GM15510 (cell line): ENCODE data around the gene CEACAM16.

Experiments
- POLR2A ChIP-seq: IDR thresholded peaks from 3 replicates; pipeline ENCODE4 v1.6.1; 2011; ENCODE audit warnings: borderline replicate concordance; ENCODE audit not compliant: insufficient read length; ENCODE audit errors: extremely low read depth

Gene CEACAM16

DNA sequence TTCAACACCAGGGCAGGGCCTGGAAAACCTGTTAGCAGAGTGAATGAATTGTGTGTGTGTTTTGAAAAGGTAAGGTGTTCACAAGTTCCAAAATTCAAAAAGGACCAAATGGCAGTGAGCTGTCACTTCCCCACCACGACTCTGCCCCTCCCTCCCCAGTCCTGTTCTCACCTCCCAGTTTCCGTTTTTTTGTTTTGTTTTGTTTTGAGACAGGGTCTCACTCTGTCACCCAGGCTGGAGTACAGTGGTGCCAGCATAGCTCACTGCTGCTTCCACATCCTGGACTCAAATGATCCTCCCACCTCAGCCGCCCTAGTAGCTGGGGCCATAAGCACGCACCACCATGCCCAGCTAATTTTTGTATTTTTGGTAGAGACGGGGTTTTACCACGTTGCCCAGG is 29.2 kb downstream of the CEACAM16 start:
- no peak for TF ChIP-seq POLR2A

DNA sequence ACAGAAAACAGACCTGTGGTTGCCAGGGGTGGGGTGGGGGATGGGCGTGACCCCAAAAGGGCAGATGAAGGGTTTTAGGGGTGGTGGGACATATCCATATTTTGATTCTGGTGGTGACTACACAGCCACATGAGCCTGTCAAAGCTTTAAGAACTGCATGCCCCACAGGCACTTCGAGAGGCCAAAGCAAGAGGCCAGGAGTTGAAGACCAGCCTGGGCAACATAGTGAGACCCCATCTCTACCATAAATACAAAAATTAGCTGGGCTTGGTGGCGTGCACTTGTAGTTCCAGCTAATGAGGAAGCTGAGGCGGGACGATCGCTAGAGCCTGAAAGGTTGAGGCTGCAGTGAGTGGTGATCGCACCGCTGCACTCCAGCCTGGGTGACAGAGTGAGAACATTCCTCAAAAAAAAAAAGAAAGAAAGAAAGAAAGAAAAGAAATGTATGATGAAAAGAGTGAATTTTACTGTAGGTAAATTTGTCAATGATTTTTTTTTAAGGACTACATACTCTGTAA is 30.6 kb downstream of the CEACAM16 start:
- TF ChIP-seq POLR2A = no peak

DNA sequence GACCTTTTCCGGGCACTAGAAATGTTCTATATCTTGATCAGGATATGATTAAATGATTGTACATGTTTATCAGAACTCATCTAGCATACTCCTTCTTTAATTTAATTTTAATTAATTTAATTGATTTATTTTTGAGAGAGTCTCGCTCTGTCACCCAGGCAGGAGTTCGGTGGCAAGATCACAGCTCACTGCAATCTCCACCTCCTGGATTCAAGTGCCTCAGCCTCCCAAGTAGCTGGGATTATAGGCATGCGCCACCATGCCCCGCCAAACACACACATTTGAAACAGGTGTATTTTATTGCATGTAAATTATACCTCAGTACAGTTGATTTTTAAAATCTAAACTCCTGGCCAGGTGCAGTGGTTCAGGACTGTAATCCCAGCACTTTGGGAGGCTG is 32.1 kb downstream of the CEACAM16 start:
- TF ChIP-seq POLR2A = no peak

DNA sequence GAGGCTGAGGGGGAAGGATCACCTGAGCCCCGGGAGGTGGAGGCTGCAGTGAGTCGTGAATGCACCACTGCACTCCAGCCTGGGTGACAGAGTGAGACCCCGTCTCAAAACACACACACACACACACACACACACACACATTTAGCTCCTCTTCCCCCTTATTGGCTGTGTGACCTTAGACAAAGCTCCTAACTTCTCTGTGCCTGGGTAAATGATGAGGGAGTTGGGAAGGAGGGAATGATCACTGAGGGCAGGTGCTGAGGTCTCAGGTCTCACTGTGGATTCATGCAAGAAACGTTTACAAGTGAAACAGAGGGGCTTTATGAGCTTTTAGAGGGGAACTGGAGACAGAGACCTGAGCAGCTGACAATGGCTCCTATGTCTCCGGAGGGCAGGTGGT is 32.7 kb downstream of the CEACAM16 start:
- no peak for TF ChIP-seq POLR2A

DNA sequence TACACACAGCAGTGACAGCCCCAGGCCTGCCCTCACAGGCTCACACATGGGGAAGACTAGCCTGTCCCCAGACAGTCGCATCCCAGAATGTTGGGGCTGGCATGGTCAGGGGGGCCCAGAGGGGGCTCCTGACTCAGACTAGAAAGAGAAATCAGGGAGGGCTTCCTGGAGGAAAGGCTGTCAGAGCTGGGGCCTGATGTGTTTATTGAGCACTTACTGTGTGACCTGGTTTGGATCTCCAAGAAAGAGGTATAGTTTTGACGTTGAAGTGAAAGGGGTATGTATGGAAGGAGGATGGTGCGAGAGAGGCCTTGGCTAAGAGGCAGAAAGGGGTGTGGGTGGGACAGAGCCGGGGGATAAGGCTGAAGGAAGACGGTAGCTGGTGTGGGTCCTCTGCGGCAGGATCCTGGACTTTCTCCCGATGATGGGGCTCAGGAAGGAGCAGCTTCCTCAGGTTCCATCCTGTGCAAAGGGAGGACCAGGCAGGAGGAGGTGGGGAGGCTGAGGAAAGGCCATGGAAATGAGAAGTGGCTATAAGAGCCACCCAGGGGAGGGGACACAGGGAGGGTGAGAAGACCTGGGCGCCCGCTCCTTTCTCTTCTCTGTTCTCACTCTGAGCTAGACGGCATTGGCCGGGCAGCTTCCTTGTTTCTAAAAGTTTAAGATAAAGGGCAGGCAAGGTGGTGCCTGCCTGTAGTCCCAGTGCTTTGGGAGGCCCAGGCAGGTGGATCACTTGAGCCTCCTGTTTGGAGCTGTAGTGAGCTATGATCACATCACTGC is 33.5 kb downstream of the CEACAM16 start:
- no peak for TF ChIP-seq POLR2A

DNA sequence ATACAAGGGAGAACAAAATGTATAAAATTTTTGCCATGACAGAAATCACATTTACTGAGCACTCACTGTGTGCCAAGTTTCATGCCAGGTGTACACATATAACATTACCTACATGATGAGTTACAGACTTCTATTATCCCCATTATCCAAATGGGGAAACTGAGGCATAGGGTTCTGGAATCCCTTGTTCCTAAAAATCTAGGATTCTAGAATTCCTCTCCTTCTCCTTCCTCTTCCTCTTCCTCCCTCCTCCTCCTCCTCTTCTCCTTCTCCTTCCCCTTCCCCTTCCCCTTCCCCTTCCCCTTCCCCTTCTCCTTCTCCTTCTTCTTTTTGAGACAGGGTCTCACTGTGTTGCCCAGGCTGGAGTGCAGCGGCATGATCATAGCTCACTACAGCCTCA is 35.4 kb downstream of the CEACAM16 start:
- no peak for TF ChIP-seq POLR2A

DNA sequence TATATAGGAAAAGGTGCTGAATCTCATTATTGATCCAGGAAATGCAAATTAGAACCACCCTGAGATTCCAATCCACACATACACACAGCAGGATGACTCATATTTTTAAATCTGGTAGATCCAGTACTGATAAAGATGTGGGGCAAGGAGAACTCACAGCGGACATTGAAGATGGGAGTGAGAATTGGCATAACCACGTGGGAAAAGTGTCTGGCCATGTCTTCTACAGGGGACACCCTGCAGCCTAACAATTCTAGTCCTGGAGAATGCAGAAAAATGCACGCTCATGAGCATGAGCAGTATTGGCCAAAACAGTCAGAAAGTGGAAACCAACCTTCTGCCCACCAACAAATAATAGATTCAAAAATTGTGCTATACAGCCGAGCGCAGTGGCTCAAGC is 36.1 kb downstream of the CEACAM16 start:
- TF ChIP-seq POLR2A = no peak

DNA sequence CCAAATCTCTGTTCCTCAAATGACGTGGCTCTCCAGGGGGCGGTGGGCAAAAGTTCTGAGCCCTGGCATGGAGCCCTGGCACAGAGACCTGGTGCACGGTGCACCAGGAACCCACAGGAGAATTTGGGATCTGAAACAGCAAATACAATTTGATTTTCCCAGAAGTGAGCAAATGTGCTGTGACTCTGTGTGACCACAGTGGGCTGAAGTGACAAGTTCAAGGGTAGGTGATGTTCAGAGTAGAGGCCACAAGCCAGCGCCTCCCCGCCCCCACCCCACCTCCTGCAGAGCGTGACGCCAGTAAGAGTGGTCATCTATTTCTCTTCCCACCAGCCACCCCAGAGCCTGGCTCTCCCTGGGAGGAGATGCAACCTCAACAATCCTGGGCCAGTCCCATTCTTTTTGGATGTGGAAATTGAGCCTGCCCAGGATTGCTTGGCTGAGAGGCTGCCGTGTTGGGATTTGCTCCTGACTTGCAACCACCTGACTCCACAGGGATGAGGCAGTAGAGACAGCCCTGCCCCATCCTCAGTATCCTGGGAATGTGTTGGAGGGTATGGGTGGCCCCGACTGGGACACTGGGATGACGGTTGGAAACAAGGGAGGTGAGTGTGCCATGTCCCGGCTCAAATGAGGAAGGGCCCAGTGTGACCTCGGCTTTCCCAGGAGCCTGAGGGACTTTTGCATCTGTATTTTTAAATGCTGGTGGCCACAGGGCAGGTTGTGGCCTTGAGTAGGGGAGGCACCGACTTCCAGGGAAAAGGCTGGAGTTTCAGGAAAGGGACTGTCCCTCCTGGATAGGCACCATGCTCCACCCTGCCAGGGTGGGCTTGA is 38.5 kb downstream of the CEACAM16 start:
- TF ChIP-seq POLR2A = no peak

DNA sequence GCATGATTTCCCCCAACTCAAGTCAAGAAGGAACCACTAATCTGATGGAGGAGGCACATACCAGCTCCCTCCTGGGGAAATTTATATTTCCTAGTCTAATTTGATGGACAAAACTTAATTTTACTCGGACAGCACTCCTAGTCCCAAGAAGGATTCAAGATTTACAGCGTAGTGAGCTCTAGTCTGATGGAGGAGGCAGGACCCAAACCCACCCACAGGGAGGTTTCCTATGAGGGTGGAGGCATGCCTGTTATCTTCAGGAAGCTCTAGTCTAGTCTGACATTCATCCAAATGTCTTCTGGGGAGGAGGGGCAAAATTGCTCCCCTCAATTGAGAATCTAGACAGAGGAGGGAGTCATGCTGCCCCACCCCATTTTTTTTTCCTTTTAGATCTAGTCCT is 39.2 kb downstream of the CEACAM16 start:
- TF ChIP-seq POLR2A = no peak

DNA sequence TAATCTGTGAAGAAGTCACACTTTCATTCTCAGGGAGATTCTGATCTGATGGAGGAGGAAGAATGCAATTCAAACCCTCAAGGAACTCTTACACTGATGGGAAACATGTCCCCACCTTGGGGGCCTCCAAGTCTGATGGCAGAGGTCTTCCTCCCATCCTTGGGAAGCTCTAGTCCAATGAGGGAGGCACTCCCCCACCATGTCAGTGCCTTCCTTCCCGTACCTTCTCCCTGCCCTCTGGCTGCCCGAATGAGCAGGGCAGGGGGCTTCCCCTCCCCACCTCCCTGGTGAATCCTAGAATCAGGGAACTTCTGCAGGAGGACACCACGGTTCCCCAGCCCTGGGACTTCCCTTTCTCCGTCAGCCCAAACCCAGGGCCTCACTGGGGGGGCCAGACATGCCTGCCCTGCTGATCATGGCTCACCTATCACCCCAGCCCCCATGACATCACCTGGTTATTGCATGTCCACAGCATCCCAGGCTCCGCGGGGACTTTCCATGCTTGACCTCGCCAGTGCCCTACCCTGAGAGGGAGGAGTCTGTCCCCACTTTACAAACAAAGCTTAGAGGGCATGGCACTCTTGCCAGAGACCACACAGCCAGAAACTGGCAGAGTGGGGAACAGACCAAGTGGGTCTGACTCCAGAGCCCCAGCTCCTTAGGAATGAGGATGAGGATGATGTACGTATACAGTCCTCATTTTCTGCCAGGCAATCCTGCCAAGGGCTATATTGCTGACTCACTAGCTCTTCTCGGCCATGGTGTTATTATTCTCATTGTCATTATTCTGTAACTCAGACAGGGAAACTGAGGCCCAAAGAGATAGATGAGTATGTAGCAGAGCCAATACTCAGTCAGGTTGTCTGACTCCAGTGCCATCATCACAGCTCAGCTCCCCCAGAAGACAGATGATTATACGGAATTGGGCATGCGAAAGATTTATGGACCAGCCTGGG is 39.9 kb downstream of the CEACAM16 start:
- no peak for TF ChIP-seq POLR2A

DNA sequence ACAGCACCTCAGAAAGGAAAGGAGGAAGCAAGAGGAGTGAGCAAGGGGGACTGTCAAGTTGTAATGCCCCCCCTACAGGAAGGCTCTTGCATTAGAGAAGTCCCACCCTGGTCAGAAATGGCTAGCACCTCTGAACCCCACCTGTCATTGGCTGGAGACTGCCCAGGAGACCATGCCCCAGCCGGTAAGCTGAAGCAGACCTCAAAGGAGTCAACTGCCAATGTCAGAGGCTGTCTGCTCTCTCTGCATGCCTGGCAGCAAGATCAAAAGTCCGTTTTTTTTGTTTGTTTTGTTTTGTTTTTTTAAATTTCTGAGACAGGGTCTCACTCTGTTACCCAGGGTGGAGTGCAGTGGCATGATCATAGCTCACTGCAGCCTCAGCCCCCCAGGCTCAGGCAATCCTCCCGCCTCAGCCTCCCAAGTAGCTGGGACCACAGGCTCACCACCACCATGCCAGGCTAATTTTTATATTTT is 41.4 kb downstream of the CEACAM16 start:
- no peak for TF ChIP-seq POLR2A

DNA sequence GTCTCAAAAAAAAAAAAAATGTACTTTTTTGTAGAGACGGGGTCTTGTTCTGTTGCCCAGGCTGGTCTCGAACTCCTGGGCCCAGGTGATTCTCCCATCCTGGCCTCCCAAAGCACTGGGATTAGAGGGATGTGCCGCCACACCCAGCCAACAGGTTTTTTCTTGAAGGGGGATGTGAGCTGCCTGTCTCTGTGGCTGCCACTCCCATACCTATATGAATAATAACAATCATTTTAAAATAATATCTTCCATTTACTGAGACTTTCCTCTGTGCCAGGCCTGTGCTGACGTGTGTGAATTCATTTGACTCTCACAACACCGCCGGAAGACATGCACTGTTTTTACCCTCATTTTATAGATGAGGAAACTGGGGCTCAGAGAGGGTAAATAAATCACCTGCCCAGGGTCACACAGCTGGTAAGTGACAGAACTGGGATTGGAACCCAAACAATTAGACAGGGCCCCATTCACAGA is 42.3 kb downstream of the CEACAM16 start:
- TF ChIP-seq POLR2A = no peak

DNA sequence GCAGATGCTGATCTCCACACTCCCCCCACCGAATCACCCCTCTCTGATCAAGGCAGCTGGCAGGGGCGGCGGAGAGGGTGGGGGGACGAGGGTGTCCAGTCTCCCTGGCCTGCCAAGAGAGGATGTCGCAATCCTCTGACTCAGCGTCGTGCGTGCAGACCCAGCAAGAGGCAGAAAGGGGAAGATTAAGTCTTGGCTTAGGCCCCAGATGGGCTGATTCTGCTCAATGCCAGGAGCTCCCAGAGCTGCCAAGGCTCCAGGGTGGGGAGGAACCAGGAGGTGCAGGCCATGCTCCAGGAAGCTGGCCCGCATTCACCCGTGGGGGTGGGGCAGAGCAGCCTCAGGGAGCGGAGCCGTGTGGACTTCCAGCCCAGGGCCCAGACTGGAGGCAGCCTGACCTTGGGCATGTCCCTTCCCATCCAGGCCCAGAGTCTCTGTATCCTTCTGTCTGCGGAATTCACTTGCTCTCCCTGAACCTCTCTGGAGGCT is 42.9 kb downstream of the CEACAM16 start:
- no peak for TF ChIP-seq POLR2A
